GM21360 (cell line): ENCODE data around the gene ARHGEF7.

Source experiments
- ATAC-seq: cut with Tn5 transposase; IDR thresholded peaks from one replicate; pipeline ENCODE4 v1.9.1; 2021; ENCODE audit warnings: mild to moderate bottlenecking, moderate library complexity; ENCODE audit not compliant: unreplicated experiment

ARHGEF7 gene

DNA sequence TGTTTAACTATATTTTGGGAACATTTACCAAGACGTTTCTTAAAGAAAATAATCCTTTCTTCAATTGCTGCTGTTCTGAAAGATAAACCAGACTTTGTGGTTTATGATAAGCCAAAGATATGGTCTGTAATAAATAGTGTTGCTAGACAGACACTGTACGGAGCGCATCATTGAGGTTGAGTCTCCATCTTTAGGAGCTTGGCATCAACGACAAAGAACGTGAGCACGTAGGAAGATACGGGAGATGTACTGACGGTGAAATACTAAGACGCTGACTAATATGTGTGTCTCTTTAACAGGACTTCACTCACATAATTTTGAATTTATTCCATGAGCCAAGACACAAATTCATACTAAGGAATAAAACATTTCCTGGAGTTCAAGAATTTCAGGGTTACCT lies 221.6 kb downstream of the ARHGEF7 start:
- ATAC-seq, result no peak

DNA sequence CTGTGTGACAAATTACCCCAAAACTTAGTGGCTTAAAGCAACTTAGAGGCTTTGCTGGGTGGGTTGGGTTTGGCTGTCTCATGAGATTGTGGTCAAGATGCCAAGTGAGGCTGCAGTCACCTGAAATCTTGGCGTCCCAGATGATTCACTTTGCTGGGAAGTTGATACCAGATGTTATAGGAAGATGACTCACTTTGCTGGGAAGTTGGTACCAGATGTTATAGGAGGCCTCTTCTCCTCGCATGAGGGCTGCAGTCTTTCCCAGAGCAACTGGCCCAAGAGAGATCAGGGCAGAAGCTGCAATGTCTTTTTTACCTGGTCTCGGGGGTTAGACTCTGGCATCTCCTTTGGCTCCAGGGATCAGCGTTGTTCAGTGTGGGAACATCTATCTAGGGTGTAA lies 222.1 kb downstream of the ARHGEF7 start:
- ATAC-seq, result no peak

DNA sequence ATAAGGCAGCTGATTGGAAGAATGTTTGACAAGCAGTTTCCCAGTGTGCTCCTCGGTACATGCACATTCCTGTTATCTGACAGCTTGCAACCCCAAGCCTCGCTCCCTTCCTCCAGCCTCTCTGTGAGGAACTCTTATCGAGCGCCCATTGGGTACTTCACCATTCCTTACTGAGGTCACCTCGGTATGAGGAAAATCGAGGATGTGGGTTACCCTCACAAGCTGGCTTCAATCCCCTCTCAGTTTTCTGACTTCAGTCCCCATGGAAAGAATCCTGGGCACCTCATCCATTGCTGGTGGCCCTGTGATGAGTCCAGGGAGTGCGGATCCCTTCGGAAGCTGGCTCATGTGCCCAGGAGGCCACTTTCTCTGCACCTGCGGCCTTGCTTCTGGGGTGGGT lies 222.6 kb downstream of the ARHGEF7 start:
- ATAC-seq, result no peak

DNA sequence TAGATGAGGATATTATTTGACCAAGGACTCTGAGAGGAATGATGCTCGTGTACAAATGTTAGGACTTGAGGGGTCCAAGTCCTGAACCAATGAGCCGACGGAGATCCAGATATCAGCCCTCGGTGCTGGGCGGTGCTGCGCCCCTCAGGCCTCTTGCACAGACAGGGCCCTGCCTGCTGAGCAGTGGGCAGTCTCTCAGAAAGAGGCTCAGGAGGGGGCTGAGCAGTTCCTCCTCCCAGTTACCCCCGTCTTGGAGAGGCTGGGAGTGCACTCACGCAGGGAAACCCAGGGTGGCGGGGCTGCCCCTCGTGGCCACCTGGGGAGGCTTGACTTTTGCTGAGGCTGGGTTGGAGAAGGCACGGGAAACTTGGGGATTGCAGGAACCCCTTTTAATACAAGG lies 223.7 kb downstream of the ARHGEF7 start:
- no peak for ATAC-seq

DNA sequence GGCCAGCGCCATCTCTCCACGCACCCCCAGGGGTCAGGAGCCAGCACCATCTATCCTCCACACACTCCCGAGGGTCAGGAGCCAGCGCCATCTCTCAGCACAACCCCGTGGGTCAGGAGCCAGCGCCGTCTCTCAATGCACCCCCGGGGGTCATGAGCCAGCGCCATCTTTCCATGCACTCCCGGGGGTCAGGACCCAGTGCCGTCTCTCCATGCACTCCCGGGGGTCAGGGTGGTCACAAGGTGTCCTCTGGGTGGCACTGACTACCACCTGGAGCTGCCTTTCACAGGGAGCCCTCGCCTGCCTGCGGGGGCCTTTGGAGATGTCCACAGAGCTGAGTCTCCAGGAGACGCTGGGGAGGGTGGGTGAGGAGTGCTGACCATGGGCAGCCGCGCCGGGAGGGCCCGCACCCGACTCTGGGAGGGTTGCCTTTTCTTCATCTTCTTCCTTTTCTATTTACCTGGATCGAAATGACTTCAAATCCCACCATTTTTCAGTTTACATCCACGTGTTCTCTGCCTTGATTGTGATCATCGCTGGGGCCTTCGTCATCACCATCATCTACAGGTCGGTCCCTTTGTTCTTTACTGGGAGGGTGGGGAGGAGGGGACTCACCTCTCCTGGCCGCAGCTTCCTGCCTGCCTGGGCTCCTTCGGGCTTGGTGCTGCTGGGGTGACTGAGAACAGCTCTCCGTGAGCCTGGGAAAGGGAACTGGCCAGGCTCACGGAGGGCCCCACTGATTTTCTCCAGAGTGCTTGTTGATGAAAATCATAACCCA lies 224.4 kb downstream of the ARHGEF7 start:
- ATAC-seq, result no peak

DNA sequence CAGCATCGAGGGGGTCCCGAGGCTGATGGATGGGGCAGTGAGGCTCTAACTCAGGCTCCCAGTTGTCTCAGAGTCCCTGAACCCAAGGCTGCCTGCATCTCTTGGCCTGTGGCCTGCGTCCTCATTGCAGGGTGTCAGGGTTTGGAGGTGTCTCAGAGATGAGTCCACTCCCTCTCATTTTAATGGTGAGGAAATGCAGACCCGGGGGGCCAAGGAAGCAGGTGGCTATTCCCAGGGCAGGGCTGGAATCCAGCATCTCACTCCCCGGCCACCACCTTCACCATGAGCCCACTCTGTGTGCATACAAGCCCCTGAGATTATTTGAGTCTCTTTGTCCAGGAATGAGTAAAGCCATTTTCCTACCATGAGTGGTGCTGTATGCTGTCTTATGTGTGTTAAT lies 226.8 kb downstream of the ARHGEF7 start:
- ATAC-seq, result no peak

DNA sequence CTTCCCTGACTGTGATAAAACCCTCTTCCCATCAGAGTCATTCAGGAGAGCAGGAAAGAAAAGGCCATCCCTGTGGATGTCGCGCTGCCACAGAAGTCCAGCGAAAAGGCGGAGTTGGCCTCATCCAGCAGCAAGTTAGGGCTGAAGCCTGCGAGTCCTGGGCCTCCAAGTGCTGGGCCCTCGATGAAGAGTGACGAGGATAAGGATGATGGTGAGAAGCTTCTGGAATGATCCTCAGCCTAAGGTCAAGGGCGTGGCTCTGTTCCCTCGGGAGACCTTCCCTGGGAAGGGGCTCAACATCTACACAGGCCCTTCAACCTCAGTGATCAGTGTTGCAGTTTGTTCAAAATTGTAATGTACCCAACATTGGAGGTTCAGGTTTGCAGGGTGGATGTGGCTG lies 227.6 kb downstream of the ARHGEF7 start:
- no peak for ATAC-seq

DNA sequence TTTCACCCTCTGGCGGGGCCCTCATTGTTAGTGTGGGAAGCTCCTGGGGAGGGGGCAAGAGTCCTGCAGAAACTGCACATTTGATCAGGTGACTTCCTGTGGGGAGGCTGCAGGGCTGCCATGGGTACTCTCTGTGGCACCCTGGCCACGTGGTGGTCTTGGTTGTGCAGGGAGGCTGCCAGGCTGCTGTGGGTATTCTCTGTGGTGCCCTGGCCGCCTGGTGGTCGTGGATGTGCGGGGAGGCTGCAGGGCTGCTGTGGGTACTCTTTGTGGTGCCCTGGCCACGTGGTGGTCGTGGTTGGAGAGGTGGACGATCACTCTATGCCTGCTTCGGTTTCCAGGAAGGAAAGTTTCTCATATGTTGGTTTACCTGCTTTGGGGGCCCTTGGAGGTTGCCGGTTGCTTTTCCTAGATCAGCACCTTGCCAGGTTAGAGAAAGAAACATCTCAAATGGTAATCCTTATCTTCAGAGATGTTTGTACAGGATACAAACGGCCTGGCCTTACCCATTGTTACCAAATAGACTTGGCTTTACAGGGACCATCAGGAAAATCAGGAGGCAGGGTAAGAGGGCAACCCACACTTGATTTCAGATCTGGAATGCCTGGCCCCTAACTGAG lies 228.2 kb downstream of the ARHGEF7 start:
- no peak for ATAC-seq

DNA sequence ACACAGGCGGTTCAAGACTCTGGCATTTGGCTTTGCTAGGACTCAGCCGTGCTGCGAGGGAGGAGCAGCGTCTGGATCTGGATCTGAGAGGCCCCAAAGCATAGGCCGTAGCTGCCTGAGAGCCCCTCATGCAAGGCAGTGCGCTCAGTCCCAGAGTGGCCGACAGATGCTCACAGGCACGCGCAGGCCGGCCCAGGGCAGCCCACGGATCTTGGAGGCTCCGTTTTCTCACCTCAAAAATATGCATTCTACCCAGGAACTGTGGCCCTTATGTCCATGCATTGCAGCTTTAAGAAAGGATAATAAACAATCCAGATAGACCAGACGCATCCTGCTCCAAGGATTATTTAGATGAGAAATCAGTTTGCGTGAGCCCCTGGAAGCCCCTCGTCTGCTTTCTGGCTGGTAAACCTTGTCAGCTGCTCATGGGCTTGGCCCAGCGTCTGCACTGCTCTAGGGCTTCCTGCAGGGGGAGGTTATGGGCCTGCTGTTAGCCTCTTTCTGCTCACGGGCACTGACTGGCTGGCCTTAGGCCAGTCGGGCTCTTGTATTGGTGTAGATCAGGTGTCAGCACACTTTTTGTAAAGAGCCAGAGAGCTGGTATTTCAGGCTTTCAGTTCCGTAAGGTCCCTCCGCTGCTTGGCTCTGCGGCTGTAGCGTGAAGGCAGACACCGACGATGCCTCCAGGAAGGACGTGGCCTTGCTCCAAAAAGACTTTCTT lies 229.5 kb downstream of the ARHGEF7 start:
- no peak for ATAC-seq

DNA sequence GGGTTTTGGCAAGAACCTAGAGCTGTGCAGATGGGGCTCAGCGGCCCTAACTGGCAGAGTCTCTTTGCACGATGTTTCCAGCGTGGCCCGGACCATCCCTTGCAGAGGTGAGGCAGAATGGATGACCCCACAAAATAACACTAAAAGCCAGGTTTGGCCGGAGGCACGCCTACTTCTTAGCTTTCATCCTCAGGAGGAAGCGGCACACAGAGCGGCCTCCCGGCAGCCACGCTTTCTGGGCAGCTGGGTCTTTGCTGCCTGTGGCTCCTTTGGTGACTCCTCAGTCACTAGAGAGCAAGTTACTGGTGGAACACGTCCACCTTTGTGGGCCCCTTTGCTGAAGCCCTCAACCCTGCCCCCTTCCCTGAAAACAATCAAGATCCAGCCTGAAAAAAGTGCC lies 230.6 kb downstream of the ARHGEF7 start:
- no peak for ATAC-seq

DNA sequence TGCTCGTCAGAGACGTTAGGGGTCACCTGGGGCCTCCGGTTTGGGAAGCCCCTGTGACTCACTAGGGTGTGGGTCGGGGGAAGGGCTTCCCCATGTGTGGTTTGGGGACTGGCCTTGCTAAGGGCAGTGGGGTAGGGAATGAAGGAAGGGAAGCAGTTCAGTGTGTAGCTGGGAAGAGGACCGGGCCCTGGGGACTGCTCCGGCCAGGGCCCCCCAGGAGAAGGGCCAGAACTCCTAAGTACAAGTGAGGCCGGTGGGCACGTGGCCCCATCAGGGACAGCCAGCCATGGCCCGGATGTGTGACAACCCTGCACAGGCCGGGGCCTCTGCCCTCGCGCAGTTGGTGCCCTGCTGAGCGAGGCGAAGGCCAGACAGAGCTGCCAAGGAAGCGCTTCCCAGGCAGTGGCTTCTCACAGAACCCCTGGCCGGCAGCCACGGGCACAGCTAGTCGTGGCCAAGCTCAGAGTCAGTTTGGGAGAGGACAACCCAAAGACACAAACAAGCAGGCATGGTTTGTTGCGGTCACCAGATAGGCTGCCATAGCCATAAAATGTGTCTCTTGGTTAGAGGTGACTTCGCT lies 231.1 kb downstream of the ARHGEF7 start:
- ATAC-seq, result no peak

DNA sequence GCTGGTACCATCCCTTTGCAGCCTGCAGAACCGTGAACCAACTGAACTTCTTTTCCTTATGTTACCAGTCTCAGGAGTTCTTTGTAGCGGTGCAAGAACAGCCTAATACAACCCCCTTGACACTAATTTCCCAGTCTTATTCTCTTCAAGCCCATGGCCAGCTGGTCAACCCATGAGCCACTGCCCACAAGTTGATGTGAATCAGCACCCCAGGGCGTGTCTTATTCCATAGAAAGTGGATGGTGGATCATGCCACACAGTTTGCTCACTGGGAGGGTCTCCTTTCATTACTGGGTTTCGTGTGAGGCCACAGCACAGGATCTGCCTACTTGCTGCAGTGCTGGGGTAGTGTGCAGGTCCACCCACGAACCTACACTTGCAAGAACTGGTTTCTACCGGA lies 232.3 kb downstream of the ARHGEF7 start:
- ATAC-seq, result no peak

DNA sequence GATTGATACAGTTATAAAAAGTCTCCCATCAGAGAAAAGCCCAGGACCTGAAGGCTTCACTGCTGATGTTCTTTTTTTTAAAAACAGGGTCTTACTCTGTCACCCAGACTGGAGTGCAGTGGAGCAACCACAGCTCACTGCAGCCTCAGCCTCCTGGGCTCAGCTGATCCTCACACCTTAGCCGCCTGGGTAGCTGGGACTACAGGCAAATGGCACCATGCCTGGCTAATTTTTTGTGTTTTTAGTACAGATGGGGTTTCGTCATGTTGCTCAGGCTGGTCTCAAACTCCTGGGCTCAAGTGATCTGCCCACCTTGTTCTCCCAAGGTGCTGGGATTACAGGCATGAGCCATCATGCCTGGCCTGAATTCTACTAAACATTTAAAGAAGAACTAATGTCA lies 238.4 kb downstream of the ARHGEF7 start:
- ATAC-seq, result no peak

DNA sequence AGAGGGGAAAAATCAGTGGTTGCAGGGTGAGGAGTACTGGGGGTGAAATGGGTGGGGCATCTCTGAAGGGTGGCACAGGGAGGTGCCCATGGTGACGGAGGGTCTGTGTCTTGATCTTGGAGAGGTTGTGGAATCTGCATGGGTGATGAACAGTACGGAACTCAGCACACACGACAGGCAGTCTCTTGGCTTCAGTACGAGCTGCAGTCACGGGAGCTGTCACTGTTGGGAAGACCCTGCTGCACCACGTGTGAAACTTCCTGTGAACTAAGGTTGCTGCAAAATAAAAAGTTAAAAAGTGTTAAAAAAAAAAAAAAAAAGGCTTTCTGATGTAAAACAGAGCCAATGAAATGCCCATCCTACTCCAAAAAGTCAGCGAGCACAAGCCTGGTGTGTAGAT lies 239.7 kb downstream of the ARHGEF7 start:
- no peak for ATAC-seq
